SU-DHL-6 (cell line): ENCODE data around the gene LRP1B.

ENCODE experiments used
- EZH2phosphoT487 ChIP-seq: fragments of 200-600 bp; sonication (generic), shearing (Covaris generic); conservative IDR thresholded peaks from 2 replicates; pipeline ENCODE4 v1.6.1; 2018; ENCODE audit warnings: mild to moderate bottlenecking, antibody characterized with exemption, low read length, moderate library complexity, mixed read lengths
- TF ChIP-seq, protein P1 (sequence below): fragments of 200-600 bp; sonication (generic); IDR thresholded peaks from one replicate; pipeline ENCODE4 v1.5.1; 2017; ENCODE audit warnings: antibody characterized with exemption, mild to moderate bottlenecking, low read length, moderate library complexity; ENCODE audit not compliant: insufficient read depth, poor library complexity, severe bottlenecking

DNA sequence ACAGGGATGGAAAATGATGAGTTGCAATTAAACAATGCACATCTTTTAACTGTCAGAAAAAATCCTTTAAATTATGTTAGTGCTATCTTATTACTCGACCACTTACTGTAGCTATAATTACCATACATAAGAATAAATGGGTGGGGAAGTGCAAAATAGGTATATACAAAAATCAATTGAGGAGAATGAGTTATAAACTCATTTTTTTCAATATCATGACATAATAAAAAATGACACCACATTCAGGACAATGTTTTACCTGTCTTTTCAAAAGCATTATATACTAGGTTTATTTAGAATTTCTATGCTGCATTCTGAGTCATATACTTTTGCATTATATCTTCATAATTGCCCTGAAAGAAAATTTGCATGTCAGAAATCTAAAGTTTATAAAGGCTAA, 1533.6 kb downstream of the LRP1B start:
- TF ChIP-seq, protein P1, sequence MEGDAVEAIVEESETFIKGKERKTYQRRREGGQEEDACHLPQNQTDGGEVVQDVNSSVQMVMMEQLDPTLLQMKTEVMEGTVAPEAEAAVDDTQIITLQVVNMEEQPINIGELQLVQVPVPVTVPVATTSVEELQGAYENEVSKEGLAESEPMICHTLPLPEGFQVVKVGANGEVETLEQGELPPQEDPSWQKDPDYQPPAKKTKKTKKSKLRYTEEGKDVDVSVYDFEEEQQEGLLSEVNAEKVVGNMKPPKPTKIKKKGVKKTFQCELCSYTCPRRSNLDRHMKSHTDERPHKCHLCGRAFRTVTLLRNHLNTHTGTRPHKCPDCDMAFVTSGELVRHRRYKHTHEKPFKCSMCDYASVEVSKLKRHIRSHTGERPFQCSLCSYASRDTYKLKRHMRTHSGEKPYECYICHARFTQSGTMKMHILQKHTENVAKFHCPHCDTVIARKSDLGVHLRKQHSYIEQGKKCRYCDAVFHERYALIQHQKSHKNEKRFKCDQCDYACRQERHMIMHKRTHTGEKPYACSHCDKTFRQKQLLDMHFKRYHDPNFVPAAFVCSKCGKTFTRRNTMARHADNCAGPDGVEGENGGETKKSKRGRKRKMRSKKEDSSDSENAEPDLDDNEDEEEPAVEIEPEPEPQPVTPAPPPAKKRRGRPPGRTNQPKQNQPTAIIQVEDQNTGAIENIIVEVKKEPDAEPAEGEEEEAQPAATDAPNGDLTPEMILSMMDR = no peak
- TF ChIP-seq EZH2phosphoT487 = no peak
